ENCODE measurements around the gene HNRNPU. TPM values are rescaled to one million over a fixed set of nuclear protein-coding genes. Genes with fewer than 3 reads are reported as not detected.

The HNRNPU gene
- polyA plus RNA-seq, 3 donors = 71.5 to 197 (median 143) TPM

- TF ChIP-seq, protein P1, sequence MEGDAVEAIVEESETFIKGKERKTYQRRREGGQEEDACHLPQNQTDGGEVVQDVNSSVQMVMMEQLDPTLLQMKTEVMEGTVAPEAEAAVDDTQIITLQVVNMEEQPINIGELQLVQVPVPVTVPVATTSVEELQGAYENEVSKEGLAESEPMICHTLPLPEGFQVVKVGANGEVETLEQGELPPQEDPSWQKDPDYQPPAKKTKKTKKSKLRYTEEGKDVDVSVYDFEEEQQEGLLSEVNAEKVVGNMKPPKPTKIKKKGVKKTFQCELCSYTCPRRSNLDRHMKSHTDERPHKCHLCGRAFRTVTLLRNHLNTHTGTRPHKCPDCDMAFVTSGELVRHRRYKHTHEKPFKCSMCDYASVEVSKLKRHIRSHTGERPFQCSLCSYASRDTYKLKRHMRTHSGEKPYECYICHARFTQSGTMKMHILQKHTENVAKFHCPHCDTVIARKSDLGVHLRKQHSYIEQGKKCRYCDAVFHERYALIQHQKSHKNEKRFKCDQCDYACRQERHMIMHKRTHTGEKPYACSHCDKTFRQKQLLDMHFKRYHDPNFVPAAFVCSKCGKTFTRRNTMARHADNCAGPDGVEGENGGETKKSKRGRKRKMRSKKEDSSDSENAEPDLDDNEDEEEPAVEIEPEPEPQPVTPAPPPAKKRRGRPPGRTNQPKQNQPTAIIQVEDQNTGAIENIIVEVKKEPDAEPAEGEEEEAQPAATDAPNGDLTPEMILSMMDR (IDR thresholded peaks at IDR 0.05) = no peak
- intact Hi-C loops (cut with micrococcal nuclease) = loop anchor here (5.0 to 10.0 kb wide), 4 partner anchors 64 to 206 kb away; partner anchors contain the start of gene DESI2 (in 1 of the 2)
- Histone ChIP-seq H3K4me1 (ENCODE audit: control insufficient read depth in 1 of 2, insufficient read depth in 2 of 2, low read length in 2 of 2) (peaks cover 48 to 59% of the 10 kb centered on the region in 2 donors), H3K36me3 (replicated peaks in 1 of 2; ENCODE audit: control insufficient read depth in 1 of 2, insufficient read depth in 2 of 2, low read length in 2 of 2) (peaks cover 50 to 57% of the 10 kb centered on the region in 2 donors), H3K27ac (ENCODE audit: low read depth in 1 of 2, low read length in 2 of 2) (peak overlapping the region in 1 of 2 donors; percentile 95), H3K9me3 (replicated peaks in 1 of 2; ENCODE audit: control insufficient read depth in 1 of 2, insufficient read depth in 1 of 2, low read length in 2 of 2) (no peaks in the 10 kb centered on the region), H3K4me2 (replicated peaks; ENCODE audit: extremely low read depth, low read length, poor library complexity, severe bottlenecking) (peak overlapping the region; percentile 83), H3K4me3 (replicated peaks in 1 of 3; ENCODE audit: low read depth in 2 of 3, low read length in 3 of 3) (peak overlapping the region; percentile 92 to 99 (median 97)), H3K27me3 (ENCODE audit: control insufficient read depth in 2 of 2, insufficient read depth in 2 of 2, low read length in 2 of 2) (no peaks in the 10 kb centered on the region), H4K20me1 (ENCODE audit: insufficient read depth, low read length) (peaks cover 73% of the 10 kb centered on the region), H2AFZ (ENCODE audit: insufficient read depth, low read depth, low read length, poor library complexity, severe bottlenecking) (no peak overlapping the region), H3K79me2 (ENCODE audit: insufficient read depth, low read length) (peaks cover 86% of the 10 kb centered on the region), H3K9ac (ENCODE audit: insufficient read depth, low read length, poor library complexity, severe bottlenecking) (no peak overlapping the region)
- Mint-ChIP-seq H3K9me3 (peaks cover 0 to 4% (median 0%) of the 10 kb centered on the region in 7 donors), H3K36me3 (peaks cover 58 to 64% of the 10 kb centered on the region in 2 donors), H3K27me3 (ENCODE audit: low read depth in 3 of 3) (no peaks in the 10 kb centered on the region), H3K4me1 (peaks cover 59% of the 10 kb centered on the region), H3K27ac (peak overlapping the region; percentile 47 to 86 (median 81)), H3K4me3 (peak overlapping the region; percentile 69 to 93)
- WGBS (ENCODE audit: insufficient coverage) = 0% methylated on average over 2 of the region's 2 CpGs
- DNase-seq = peak in 1 of 3 donors; percentile 17
These were observed 3.3 kb downstream of the HNRNPU start for GRCh38 chr1:244860914-244861610.

DNA sequence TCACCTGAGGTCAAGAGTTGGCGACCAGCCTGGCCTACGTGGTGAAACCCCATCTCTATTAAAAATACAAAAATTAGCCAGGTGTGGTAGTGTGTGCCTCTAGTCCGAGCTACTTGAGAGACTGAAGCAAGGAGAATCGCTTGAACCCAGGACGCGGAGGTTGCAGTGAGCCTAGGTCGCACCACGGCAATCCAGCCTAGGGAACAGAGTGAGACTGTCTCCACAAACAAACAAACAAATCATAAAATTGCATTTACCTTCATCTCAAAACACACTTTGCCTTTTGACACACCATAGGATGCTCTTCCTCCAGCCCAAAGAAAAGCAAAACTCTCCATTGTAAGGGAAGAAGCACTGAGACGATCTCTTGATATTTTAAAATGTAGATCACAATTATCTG lies 4.3 kb downstream of the HNRNPU start:
- Histone ChIP-seq H4K20me1 (ENCODE audit: insufficient read depth, low read length) (peaks cover 83% of the 10 kb centered on the region), H3K4me3 (replicated peaks in 1 of 3; ENCODE audit: low read depth in 2 of 3, low read length in 3 of 3) (peak overlapping the region in 1 of 3 experiments; percentile 97), H3K27ac (ENCODE audit: low read depth in 1 of 2, low read length in 2 of 2) (no peak overlapping the region), H3K4me1 (ENCODE audit: control insufficient read depth in 1 of 2, insufficient read depth in 2 of 2, low read length in 2 of 2) (peaks cover 48 to 60% of the 10 kb centered on the region in 2 donors), H3K79me2 (ENCODE audit: insufficient read depth, low read length) (peaks cover 92% of the 10 kb centered on the region), H3K36me3 (replicated peaks in 1 of 2; ENCODE audit: control insufficient read depth in 1 of 2, insufficient read depth in 2 of 2, low read length in 2 of 2) (peaks cover 60 to 66% of the 10 kb centered on the region in 2 donors), H3K9me3 (replicated peaks in 1 of 2; ENCODE audit: control insufficient read depth in 1 of 2, insufficient read depth in 1 of 2, low read length in 2 of 2) (no peaks in the 10 kb centered on the region), H2AFZ (ENCODE audit: insufficient read depth, low read depth, low read length, poor library complexity, severe bottlenecking) (no peak overlapping the region), H3K9ac (ENCODE audit: insufficient read depth, low read length, poor library complexity, severe bottlenecking) (no peak overlapping the region), H3K27me3 (ENCODE audit: control insufficient read depth in 2 of 2, insufficient read depth in 2 of 2, low read length in 2 of 2) (no peaks in the 10 kb centered on the region), H3K4me2 (replicated peaks; ENCODE audit: extremely low read depth, low read length, poor library complexity, severe bottlenecking) (peak overlapping the region; percentile 83)
- Mint-ChIP-seq H3K4me1 (peaks cover 60% of the 10 kb centered on the region), H3K27me3 (ENCODE audit: low read depth in 3 of 3) (peaks cover 0 to 3% (median 0%) of the 10 kb centered on the region in 3 donors), H3K4me3 (peak overlapping the region in 1 of 2 donors; percentile 37), H3K36me3 (peaks cover 67 to 74% of the 10 kb centered on the region in 2 donors), H3K27ac (peak overlapping the region; percentile 6 to 74 (median 20)), H3K9me3 (peaks cover 0 to 4% (median 0%) of the 10 kb centered on the region in 7 donors)
- no peak for DNase-seq
- TF ChIP-seq, protein P1 (IDR thresholded peaks at IDR 0.05) = no peak
- 91% methylated on average over 5 of the region's 9 CpGs for WGBS (ENCODE audit: insufficient coverage)
- intact Hi-C loops (cut with micrococcal nuclease) = loop anchor here (5.0 to 10.0 kb wide), 4 partner anchors 65 to 205 kb away; partner anchors contain the start of gene DESI2 (in 1 of the 2)

Data from CD14-positive monocyte (primary cell).